Sciatic nerve (tissue), 2 donors: Measurements from ENCODE around the gene APP. TPM values are rescaled to one million over a fixed set of nuclear protein-coding genes. Genes with fewer than 3 reads are reported as not detected.
"Not testable (repeated sequence)": the region's sequence is repeated elsewhere in the genome, so short reads cannot be mapped to it uniquely, and the experiment has no call there.

Source experiments
- ATAC-seq: fragments of 200-7000 bp; cut with Tn5 transposase; one replicate; pipeline ENCODE4 v1.9.1; 2020; ENCODE audit warnings: mild to moderate bottlenecking, moderate library complexity
- DNase-seq: peaks from one replicate; pipeline ENCODE4 v3.0.0-alpha.2; 2020; ENCODE audit warnings: low spot score
- intact Hi-C: fragments of 100-400 bp; cut with DNase I; formaldehyde crosslinking; loops from one replicate; pipeline ENCODE4 v1.14.2; 2022
- total RNA-seq: library from RNA; stranded (reverse); fragmentation: NEBNext Ultra II Directional; extraction: Animal tissue kit (Norgen Biotek cat#: 25700); gene quantifications from one replicate; pipeline ENCODE4 v1.2.1, GENCODE V29; 2021
- donor health status: DM: no; HTN: no; CAD: no.
- donor health status: DM: no; HTN: no; CAD: no.

The APP gene
- total RNA-seq, 1 donor from 2014 or later = 497 TPM

DNA sequence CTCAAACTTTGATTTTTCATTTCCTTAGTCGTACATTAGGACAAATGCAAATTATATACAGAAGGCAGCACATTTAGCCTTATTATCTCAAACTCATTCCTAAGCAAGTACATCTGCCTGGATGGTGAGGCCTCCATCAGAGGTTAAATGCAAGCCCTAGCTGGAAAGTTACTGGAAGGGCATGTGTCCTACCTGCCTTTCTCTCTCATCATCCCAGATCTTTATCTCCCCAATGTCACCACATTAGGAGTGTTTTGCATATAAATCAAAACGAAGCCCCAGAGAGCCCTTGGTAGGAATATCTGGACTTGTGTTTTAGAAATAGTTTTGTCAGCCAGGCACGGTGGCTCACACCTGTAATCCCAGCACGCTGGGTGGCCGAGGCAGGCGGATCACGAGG, 35.0 kb downstream of the APP start:
- intact Hi-C loops = no loop called here
- no peak for ATAC-seq
- no peak for DNase-seq

DNA sequence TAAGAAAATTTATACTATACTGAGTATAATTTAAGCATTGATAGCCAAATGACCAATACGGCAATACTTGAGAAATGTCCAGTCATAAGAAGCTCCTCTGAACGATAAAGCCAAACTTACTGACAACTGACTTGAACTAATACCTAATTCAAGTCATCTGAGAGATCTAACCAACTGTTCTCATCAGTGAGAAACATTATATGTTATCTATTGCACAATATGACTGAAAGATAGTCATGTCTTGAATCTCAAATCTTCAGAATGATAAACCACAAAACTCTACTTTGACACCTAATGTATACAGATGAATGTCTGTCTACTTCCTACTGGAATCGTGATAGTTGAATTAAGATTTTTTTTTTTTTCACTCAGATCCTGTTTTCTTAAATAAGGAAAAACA, 39.0 kb downstream of the APP start:
- no peak for ATAC-seq
- intact Hi-C loops = no loop called here
- no peak for DNase-seq

DNA sequence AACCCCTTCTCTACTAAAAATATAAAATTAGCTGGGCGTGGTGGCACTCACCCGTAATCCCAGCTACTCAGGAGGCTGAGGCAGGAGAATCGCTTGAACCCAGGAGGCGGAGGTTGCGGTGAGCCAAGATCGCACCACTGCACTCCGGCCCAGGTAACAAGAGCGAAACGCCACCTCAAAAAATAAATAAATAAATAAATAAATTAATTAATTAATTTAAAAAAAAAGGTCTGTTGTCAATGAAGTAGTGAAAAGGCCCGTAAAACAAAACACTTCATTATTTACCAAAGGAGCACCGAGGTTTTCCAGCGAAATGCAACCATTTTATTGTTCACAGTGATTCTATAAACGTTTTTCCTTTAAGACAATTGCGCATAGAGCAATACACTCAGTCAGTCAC, 39.5 kb downstream of the APP start:
- DNase-seq, intact Hi-C loops, ATAC-seq: not testable (repeated sequence)

GRCh38 chr21:26130249-26130881, 40.2 kb downstream of the APP start:
- ATAC-seq = no peak
- intact Hi-C loops = no loop called here
- DNase-seq = no peak

DNA sequence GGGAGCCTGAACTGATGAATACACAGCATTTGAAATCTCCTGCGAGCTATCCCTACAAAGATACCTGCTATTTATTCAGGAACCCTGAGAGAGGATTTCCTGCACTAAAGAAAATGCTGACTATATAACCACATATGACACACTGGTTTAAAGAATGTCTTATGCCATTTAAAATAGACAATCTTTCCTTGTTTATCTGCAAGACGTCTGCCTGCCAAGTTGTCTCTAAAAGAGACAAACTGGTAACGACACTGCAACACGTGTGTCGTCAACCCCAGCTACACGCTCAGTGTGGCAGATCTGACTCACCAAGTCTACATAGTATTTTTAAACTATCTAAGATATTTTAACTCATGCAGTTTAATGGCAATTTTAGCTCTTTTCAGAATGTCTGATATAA, 42.7 kb downstream of the APP start:
- ATAC-seq = peak; percentile 62
- DNase-seq = no peak
- intact Hi-C loops = no loop called here

DNA sequence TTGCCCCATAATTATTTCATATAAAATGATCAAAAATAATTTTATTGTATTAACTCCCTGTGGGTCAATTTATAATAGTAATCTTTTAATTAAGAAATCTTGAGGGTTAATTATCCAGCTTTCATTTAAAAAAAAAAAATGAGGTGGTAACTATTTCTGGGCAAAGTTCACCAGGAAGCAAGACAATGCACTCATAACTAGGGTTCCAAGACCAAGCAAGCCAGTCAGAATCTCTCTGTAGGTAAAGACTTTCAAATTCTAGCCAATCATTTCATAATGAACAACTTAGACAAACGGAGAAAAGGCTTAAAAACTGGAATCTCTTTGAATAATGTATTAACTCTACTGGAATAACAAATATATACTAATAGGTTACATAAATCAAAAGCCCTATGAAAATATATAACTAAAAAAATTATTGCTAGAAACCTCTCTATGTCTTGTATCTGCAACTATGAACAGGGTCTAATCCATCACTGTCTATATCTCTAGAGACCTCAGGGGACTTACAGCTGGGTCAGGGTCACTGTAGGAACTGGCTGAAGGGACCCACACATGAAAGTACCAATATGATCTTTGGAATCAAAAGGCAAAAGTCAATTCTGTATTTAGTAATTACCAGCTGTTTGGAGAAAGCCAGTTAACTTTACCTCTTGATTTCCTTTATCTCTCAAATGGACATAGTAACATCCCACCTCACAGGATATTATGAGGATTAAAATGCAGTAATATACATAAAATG, 43.3 kb downstream of the APP start:
- intact Hi-C loops = no loop called here
- ATAC-seq (no peak), DNase-seq (no peak)

DNA sequence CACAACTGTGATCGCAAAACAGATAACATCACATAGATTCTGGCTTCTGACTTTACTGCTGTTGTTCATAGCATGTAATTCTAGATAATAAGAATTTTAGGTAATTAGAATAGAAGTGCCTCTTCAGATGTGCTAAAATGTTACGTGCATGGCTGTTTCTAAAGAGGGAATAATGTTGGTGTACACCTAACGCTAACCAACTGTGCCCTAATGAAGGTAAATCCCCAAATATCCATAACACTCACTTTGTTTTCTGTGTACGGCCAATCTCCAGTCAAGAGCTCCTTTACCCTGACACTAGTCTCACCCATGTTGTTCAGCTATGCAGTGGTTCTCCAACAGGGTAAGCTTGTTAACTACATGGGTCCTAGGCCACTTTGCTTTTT, 44.4 kb downstream of the APP start:
- intact Hi-C loops = no loop called here
- ATAC-seq = no peak
- DNase-seq = no peak

GRCh38 chr21:26125433-26126167, 45.0 kb downstream of the APP start:
- intact Hi-C loops = no loop called here
- ATAC-seq (no peak), DNase-seq (no peak)

DNA sequence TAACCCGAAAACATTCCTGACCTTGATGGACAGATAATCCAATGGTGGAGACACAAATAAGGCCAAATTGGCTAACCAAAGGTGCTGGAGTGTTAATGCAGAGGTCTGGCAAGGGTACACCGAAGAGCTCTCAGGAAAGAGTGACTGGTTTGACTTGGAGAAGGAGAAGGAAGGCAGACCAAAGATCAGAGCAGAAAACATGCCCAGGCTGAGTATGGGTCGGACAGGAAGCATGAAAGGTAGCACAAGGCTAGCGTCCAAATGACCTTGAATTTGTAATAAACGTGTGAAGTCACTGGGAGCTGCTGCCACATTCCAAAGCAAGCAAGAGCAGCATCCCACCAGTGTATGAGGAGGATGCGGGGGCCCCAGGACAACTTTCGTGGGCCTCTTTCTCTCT, 45.7 kb downstream of the APP start:
- ATAC-seq = peak; percentile 22
- DNase-seq = no peak
- intact Hi-C loops = no loop called here

DNA sequence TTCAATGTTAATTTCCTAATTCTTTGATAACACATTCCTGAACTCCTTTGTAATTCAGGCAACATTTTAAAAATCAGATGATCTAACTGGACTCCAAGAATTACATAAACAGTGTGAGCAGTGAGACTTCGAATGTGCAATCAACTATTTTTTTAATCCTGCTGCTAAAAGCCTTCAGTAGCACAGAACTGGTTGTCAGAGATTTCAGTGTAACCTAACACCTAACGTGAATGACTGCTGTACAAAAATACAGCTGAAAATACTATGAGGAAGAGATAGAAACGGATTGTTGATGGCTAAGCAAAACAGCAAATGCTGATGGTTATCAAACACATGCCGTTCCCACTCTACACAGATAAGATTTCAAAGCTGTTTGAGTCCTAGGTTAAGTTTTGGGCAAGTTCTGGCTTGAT, 46.1 kb downstream of the APP start:
- peak; percentile 81 for ATAC-seq
- no peak for DNase-seq
- intact Hi-C loops = no loop called here

- intact Hi-C loops = no loop called here
- ATAC-seq = no peak
- no peak for DNase-seq
These were observed 47.6 kb downstream of the APP start for GRCh38 chr21:26123012-26123411.

- no peak for ATAC-seq
- intact Hi-C loops = no loop called here
- no peak for DNase-seq
These were observed 49.7 kb downstream of the APP start for GRCh38 chr21:26120828-26121227.

DNA sequence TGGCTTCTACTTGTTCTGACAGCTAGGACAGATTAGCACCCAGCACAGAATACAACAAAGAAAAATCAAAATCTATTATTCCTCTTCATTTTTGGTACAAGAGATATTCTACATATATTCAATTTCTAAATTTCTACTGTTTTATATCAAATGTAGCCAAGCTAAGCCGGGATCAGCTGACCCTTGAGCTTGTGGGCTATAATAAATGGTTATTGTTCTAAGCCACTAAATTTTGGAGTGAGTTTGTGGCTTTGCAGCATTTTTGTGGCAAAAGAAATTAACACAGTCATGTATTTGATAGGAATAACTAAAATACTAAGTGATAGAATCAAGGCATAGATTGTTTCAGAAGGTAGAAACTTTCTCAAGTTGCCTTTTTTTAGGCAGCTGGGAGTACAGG, 50.7 kb downstream of the APP start:
- DNase-seq (no peak), ATAC-seq (no peak)
- intact Hi-C loops = no loop called here

DNA sequence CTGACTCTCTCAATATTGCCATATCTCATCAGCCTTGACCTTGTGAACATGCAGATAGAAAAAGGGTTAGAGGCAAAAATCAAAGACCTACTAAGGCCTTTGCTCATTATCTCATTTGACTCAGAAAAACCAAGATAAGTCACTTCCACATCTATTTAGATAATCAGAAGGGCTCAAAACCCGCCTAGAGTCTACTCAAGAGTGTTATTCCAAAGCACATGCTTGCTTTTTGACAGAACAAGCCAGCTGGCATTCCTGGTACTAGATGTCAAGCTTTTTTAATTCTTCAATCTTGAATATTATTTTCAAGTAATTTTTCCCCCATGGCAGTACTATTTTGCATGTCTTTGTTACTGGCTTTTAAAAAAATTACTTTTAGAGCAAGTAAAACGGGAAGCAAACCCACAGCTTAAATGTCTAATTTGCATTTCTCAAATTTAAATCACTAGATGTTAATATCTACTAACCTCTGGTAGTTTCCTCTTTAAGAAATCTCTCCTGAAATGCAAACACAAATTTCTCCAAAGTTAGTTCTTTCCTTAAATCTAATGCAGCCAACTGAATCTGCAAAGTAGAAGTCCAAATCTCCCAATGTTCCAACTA, 51.5 kb downstream of the APP start:
- intact Hi-C loops = no loop called here
- no peak for ATAC-seq
- no peak for DNase-seq

DNA sequence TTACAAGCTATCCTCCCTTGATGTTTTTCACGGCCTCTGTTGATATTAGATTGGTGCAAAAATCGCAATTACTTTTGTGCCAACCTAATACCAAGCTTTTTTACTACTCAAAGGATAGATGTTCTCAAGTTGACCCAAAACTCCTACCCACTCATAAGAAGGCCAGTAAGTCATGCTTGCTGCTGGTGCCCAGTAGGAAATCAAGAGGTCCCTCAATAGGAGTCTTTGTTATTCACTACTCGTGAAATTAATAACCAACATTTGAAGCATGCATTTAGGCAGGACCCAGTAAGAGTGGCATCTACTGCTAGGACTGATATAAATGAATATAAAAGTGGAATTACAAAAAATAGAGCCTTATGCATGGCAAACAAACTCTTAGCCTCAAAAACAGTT, 52.6 kb downstream of the APP start:
- intact Hi-C loops = no loop called here

DNA sequence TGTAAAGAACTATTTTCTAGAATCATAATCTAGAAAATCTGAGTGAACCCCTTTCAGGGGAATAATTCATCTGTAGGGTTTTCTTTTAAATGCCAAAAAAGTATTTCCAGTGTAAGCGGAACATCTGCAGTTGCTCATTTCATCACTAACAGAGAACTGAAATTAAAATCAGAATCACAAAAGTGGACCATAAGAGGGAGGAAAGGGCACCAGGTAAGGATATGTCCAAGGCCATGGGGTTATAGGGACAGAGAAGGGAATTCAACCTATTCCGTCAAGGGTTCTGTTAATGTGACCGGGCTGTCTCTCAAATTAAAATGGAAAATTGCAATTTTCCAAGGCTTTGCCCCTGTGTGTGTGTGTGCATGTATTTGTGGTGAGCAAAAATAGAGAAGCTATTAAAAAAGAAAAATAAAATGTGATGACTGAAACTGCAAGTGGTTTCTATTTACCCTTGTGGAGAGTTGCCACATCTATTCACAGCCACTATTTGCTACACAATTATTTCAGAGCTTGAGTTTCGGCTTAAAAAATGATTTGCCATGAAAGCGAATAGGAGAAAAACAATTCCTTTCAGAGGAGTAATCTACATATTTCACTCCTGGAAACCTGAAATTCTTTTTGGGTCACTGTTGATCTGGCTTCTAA, 53.1 kb downstream of the APP start:
- DNase-seq = no peak
- peak; percentile 32 for ATAC-seq
- intact Hi-C loops = no loop called here

More for the DNA sequence above, 52.6 kb downstream of the APP start:
- DNase-seq (no peak), ATAC-seq (no peak)

- intact Hi-C loops = no loop called here
- peak; percentile 87 for ATAC-seq
- DNase-seq = no peak
These were observed 54.0 kb downstream of the APP start for GRCh38 chr21:26116456-26117011.

DNA sequence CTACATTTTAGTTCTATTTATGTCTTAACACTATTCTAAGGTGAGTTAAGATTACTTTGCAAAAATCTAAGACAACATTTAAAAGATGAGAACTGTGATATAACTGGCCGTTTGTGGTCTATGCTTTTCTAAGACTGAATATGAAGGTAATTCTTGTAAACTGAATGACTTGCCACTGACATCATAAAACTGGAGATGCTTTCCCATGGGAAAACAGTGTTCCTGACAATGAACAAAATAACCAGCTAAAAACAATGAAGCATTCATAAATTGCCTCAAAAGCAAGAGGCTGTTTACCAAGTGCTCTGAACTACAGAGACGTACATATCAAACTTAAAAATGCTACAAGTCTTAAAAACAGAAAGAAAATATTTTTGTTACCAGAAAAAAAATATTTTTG, 54.7 kb downstream of the APP start:
- ATAC-seq (peak; percentile 90), DNase-seq (no peak)
- intact Hi-C loops = no loop called here

DNA sequence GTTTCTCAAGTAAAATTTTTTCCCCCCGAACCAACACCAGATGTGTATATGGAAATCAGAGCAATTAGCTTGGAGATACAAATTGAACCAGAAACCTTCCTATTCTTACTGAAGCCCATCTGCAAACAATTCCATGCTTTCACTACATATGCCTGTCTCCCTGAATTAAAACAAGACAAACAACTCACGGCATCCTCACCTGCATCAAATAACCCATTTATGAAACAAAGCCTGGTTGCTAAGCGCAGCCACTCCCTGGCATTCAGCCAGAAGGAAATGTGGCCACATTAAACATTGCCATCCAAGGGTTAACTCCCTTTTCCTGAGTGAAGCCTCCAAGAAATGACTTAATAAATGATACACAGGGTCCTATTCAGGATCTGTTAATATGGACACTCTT, 55.3 kb downstream of the APP start:
- intact Hi-C loops = no loop called here
- ATAC-seq = no peak
- DNase-seq = no peak
